ENCODE results near the gene OBSCN. TPM values are rescaled to one million over a fixed set of nuclear protein-coding genes. Genes with fewer than 3 reads are reported as not detected.

Gene OBSCN
- total RNA-seq, 1 donor from 2014 or later = 17.5 TPM

DNA sequence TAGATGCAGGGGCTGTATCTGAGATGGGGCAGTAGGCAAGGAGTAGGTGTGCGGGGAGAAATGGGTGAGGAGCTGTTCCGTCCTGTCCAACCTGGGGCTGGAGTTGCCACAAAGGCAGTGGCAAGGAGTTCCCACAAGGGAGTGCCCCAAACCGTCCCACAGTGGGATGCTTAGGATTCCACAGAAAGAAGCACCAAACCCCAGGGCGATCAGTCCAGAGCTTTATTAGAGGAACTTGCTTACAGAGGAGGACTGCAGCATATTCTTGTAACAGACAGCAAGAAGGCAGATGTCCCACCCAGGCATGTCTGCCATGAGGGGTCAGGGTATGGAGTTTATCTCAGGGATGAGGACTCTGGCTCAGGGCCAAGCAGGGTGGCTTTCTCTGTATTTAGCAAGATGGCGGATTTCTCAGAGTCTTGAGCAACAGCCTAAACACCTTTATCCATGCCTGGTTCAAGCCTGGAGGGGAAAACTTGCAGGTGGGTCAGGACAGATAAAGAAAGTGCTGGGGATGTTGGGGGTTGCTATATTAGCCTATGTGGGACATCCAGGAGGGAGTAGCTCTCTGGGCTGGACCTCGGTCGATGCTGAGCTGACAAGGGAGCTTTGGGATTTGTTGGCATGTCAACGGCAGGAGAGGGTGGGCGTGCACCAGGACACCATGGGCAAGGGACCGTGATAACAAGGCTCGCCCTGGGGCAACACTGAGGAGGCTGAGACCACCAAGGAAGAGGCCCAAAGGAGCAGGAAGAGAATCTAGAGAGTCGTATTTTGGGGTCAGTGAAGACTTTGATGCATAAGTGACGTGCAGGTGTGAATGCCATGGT is 32.8 kb downstream of the OBSCN start:
- Mint-ChIP-seq H3K27me3 (ENCODE audit: low read depth, unreplicated experiment) (no peaks in the 10 kb centered on the region), H3K4me3 (ENCODE audit: unreplicated experiment) (no peak overlapping the region), H3K27ac (ENCODE audit: unreplicated experiment) (no peak overlapping the region), H3K9me3 (ENCODE audit: unreplicated experiment) (peaks cover 44% of the 10 kb centered on the region), H3K4me1 (ENCODE audit: low read depth, unreplicated experiment) (no peaks in the 10 kb centered on the region), H3K36me3 (ENCODE audit: low read depth, unreplicated experiment) (peaks cover 67% of the 10 kb centered on the region)
- Histone ChIP-seq H3K36me3 (ENCODE audit: insufficient read depth, low read length) (no peaks in the 10 kb centered on the region), H4K20me1 (ENCODE audit: insufficient read depth, low read length) (no peaks in the 10 kb centered on the region), H3K9ac (ENCODE audit: low read length) (no peak overlapping the region), H3K4me1 (ENCODE audit: insufficient read depth, low read length) (no peaks in the 10 kb centered on the region), H3K27me3 (ENCODE audit: insufficient read depth, low read length) (no peaks in the 10 kb centered on the region), H3K9me3 (ENCODE audit: insufficient read depth, low read depth, low read length) (peaks cover 34% of the 10 kb centered on the region), H3K27ac (ENCODE audit: low read depth, low read length) (no peak overlapping the region), H2AFZ (ENCODE audit: low read depth, low read length) (no peak overlapping the region), H3K4me2 (ENCODE audit: low read length) (no peak overlapping the region), H3K79me2 (ENCODE audit: insufficient read depth, low read length) (no peaks in the 10 kb centered on the region), H3K4me3 (ENCODE audit: insufficient read depth, low read depth, low read length) (no peak overlapping the region)
- DNase-seq (ENCODE audit: low read depth) (no peak), FAIRE-seq (no peak)
- TF ChIP-seq, protein P1, sequence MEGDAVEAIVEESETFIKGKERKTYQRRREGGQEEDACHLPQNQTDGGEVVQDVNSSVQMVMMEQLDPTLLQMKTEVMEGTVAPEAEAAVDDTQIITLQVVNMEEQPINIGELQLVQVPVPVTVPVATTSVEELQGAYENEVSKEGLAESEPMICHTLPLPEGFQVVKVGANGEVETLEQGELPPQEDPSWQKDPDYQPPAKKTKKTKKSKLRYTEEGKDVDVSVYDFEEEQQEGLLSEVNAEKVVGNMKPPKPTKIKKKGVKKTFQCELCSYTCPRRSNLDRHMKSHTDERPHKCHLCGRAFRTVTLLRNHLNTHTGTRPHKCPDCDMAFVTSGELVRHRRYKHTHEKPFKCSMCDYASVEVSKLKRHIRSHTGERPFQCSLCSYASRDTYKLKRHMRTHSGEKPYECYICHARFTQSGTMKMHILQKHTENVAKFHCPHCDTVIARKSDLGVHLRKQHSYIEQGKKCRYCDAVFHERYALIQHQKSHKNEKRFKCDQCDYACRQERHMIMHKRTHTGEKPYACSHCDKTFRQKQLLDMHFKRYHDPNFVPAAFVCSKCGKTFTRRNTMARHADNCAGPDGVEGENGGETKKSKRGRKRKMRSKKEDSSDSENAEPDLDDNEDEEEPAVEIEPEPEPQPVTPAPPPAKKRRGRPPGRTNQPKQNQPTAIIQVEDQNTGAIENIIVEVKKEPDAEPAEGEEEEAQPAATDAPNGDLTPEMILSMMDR (IDR thresholded peaks at IDR 0.05; ENCODE audit: insufficient read depth, low read depth, low read length) = no peak
- TF ChIP-seq EZH2 (IDR thresholded peaks at IDR 0.05; ENCODE audit: insufficient read depth, low read length) = no peak

DNA sequence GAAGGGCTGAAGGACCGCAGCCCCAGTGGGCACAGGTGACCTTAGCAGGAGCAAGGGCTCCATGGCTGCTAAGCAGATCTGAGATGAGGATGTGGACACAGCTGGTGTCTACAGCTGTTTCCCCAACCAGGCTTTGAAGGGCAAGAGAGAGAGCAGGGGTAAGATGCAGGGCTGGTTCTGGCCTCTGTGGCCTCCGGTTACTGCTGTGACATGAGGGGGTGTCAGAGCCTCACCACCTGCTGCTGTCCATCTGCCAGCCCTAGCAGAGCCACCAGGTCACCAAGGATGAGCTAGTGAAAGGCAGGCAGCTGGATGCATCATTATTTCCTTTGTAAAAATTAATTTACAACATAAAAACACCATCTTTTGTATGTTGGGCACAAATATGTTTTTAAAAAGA is 33.4 kb downstream of the OBSCN start:
- Histone ChIP-seq H3K4me3 (ENCODE audit: insufficient read depth, low read depth, low read length) (no peak overlapping the region), H3K27me3 (ENCODE audit: insufficient read depth, low read length) (no peaks in the 10 kb centered on the region), H3K9me3 (ENCODE audit: insufficient read depth, low read depth, low read length) (peaks cover 35% of the 10 kb centered on the region), H3K9ac (ENCODE audit: low read length) (no peak overlapping the region), H2AFZ (ENCODE audit: low read depth, low read length) (no peak overlapping the region), H3K4me1 (ENCODE audit: insufficient read depth, low read length) (no peaks in the 10 kb centered on the region), H3K4me2 (ENCODE audit: low read length) (no peak overlapping the region), H4K20me1 (ENCODE audit: insufficient read depth, low read length) (no peaks in the 10 kb centered on the region), H3K79me2 (ENCODE audit: insufficient read depth, low read length) (no peaks in the 10 kb centered on the region), H3K36me3 (ENCODE audit: insufficient read depth, low read length) (no peaks in the 10 kb centered on the region), H3K27ac (ENCODE audit: low read depth, low read length) (no peak overlapping the region)
- no peaks in the 10 kb centered on the region for H3K4me1 Mint-ChIP-seq (ENCODE audit: low read depth, unreplicated experiment)
- H3K27ac Mint-ChIP-seq (ENCODE audit: unreplicated experiment) = no peak overlapping the region
- H3K9me3 Mint-ChIP-seq (ENCODE audit: unreplicated experiment) = peaks cover 44% of the 10 kb centered on the region
- FAIRE-seq (no peak), DNase-seq (ENCODE audit: low read depth) (no peak)
- TF ChIP-seq, protein P1 (IDR thresholded peaks at IDR 0.05; ENCODE audit: insufficient read depth, low read depth, low read length) = no peak
- no peak for TF ChIP-seq EZH2 (IDR thresholded peaks at IDR 0.05; ENCODE audit: insufficient read depth, low read length)
- H3K27me3 Mint-ChIP-seq (ENCODE audit: low read depth, unreplicated experiment) = no peaks in the 10 kb centered on the region
- H3K4me3 Mint-ChIP-seq (ENCODE audit: unreplicated experiment) = no peak overlapping the region
- H3K36me3 Mint-ChIP-seq (ENCODE audit: low read depth, unreplicated experiment) = peaks cover 73% of the 10 kb centered on the region

DNA sequence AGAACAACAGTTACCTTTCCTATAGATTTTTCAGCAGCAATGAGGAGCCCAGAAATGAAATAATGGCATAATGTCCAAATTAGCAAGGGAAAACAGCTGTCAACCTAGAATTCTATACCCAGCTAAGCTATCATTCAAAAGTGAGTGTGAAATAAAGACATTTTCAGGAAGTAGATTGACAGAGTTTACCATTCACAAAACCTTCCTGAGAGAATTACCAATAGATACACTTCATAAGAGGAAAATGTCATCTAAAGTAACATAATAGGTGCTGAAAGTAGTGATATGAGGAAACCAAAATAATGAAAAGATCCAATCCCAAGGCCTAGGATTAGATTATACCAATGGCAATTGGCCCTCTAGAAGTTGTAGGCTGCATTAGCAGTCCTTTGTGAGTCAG is 34.6 kb downstream of the OBSCN start:
- Histone ChIP-seq H3K4me1 (ENCODE audit: insufficient read depth, low read length) (no peaks in the 10 kb centered on the region), H4K20me1 (ENCODE audit: insufficient read depth, low read length) (no peaks in the 10 kb centered on the region), H3K27ac (ENCODE audit: low read depth, low read length) (no peak overlapping the region), H3K4me2 (ENCODE audit: low read length) (no peak overlapping the region), H3K36me3 (ENCODE audit: insufficient read depth, low read length) (no peaks in the 10 kb centered on the region), H3K9ac (ENCODE audit: low read length) (no peak overlapping the region), H2AFZ (ENCODE audit: low read depth, low read length) (no peak overlapping the region), H3K79me2 (ENCODE audit: insufficient read depth, low read length) (no peaks in the 10 kb centered on the region), H3K4me3 (ENCODE audit: insufficient read depth, low read depth, low read length) (no peak overlapping the region), H3K27me3 (ENCODE audit: insufficient read depth, low read length) (no peaks in the 10 kb centered on the region), H3K9me3 (ENCODE audit: insufficient read depth, low read depth, low read length) (peaks cover 40% of the 10 kb centered on the region)
- Mint-ChIP-seq H3K4me1 (ENCODE audit: low read depth, unreplicated experiment) (no peaks in the 10 kb centered on the region), H3K36me3 (ENCODE audit: low read depth, unreplicated experiment) (peaks cover 78% of the 10 kb centered on the region), H3K27me3 (ENCODE audit: low read depth, unreplicated experiment) (no peaks in the 10 kb centered on the region), H3K9me3 (ENCODE audit: unreplicated experiment) (peaks cover 44% of the 10 kb centered on the region), H3K27ac (ENCODE audit: unreplicated experiment) (no peak overlapping the region), H3K4me3 (ENCODE audit: unreplicated experiment) (no peak overlapping the region)
- DNase-seq (ENCODE audit: low read depth) (no peak), FAIRE-seq (no peak)
- TF ChIP-seq EZH2 (IDR thresholded peaks at IDR 0.05; ENCODE audit: insufficient read depth, low read length) = no peak
- TF ChIP-seq, protein P1 (IDR thresholded peaks at IDR 0.05; ENCODE audit: insufficient read depth, low read depth, low read length) = no peak
